ENCODE results near the gene GSTO2. TPM values are rescaled to one million over a fixed set of nuclear protein-coding genes. Genes with fewer than 3 reads are reported as not detected.

GSTO2 gene
- total RNA-seq, 2 experiments from 2014 or later: 0.77 to 1.2 TPM

DNA sequence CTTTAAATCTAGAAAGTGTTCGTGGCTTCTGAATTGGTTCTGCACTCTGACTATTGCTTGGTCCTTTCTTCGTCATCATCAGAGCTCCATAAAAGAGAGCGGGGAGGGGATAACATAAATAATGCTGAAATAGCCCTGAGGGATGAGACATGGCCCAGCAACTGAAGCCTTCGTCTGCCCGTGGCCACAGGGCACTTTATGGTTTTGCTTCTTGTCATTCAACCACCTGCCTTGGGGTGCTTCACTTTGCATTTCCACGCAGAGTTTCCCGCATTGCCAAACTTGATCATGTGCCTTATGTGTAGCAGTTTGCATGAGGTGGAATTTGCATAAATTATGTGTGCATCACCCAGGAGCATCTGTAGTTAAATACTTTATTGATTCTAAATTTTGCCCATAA is 15.9 kb downstream of the GSTO2 start:
- DNase-seq (no peak), ATAC-seq (ENCODE audit: poor library complexity) (no peak)
- H3K36me3 ChIP-seq (ENCODE audit: insufficient read depth, low read length): no peaks in the 10 kb centered on the region
- no peaks in the 10 kb centered on the region for H3K4me1 ChIP-seq (ENCODE audit: insufficient read depth, low read length)
- H3K9me3 ChIP-seq (ENCODE audit: control insufficient read depth in 1 of 2, insufficient read depth in 1 of 2, low read length in 2 of 2): no peaks in the 10 kb centered on the region
- peaks cover 0 to 3% of the 10 kb centered on the region in 2 experiments for H3K27me3 ChIP-seq (ENCODE audit: control insufficient read depth in 1 of 2, insufficient read depth in 2 of 2, low read length in 2 of 2)
- ChIA-PET CTCF (no interaction called here), POLR2A (no interaction called here)
- Mint-ChIP-seq H3K27ac (no peak overlapping the region), H3K4me1 (ENCODE audit: low read depth) (no peaks in the 10 kb centered on the region), H3K4me3 (no peak overlapping the region), H3K9me3 (no peaks in the 10 kb centered on the region), H3K36me3 (ENCODE audit: low read depth) (no peaks in the 10 kb centered on the region), H3K27me3 (peaks cover 22% of the 10 kb centered on the region)
- TF ChIP-seq, protein P1, sequence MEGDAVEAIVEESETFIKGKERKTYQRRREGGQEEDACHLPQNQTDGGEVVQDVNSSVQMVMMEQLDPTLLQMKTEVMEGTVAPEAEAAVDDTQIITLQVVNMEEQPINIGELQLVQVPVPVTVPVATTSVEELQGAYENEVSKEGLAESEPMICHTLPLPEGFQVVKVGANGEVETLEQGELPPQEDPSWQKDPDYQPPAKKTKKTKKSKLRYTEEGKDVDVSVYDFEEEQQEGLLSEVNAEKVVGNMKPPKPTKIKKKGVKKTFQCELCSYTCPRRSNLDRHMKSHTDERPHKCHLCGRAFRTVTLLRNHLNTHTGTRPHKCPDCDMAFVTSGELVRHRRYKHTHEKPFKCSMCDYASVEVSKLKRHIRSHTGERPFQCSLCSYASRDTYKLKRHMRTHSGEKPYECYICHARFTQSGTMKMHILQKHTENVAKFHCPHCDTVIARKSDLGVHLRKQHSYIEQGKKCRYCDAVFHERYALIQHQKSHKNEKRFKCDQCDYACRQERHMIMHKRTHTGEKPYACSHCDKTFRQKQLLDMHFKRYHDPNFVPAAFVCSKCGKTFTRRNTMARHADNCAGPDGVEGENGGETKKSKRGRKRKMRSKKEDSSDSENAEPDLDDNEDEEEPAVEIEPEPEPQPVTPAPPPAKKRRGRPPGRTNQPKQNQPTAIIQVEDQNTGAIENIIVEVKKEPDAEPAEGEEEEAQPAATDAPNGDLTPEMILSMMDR (IDR thresholded peaks at IDR 0.05): no peak
- H3K4me3 ChIP-seq (ENCODE audit: low read length): no peak overlapping the region
- no peak overlapping the region for H3K27ac ChIP-seq (ENCODE audit: low read depth in 1 of 2, low read length in 2 of 2)
- intact Hi-C loops (cut with DNase I, micrococcal nuclease): no loop called here

DNA sequence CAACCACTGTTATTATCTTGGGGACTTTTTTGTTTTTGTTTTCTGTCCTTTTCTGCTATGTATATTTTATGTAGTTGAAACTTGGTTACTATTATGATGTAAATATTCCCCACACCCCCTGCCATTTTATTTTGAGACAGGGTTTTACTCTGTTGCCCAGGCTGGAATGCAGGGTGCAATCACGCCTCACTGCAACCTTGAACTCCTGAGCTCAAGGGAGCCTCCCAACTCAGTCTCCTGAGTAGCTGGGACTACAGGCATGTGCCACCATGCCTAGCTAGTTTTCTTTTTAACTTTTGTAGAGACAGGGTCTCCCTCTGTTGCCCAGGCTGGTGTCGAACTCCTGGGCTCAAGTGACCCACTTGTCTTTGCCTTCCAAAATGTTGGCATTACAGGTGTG is 18.0 kb downstream of the GSTO2 start:
- H3K27me3 Mint-ChIP-seq: peaks cover 26% of the 10 kb centered on the region

DNA sequence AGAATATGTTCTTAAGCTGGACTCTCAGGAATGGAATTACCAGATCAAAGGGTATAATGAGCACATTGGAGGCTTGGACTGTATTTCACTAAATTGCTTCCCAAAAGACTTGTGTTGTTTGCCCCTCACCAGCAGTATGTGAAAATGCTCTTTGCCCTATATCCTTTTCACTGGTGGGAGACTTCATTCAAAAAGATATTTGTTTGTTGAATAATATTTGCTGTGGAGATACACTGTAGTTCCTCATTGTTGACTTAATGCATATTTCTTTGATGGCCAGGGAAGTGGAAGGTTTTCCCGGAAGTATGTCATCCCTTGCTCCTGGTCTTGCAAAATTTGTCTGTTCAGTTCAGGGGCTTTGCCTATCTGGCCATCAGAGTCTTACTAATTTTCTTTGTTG is 19.4 kb downstream of the GSTO2 start:
- H3K9me3 Mint-ChIP-seq: no peaks in the 10 kb centered on the region
- no peaks in the 10 kb centered on the region for H3K36me3 Mint-ChIP-seq (ENCODE audit: low read depth)
- DNase-seq (no peak), ATAC-seq (ENCODE audit: poor library complexity) (no peak)
- Histone ChIP-seq H3K9me3 (ENCODE audit: control insufficient read depth in 1 of 2, insufficient read depth in 1 of 2, low read length in 2 of 2) (no peaks in the 10 kb centered on the region), H3K27me3 (ENCODE audit: control insufficient read depth in 1 of 2, insufficient read depth in 2 of 2, low read length in 2 of 2) (peaks cover 0 to 4% of the 10 kb centered on the region in 2 experiments), H3K36me3 (ENCODE audit: insufficient read depth, low read length) (no peaks in the 10 kb centered on the region), H3K27ac (ENCODE audit: low read depth in 1 of 2, low read length in 2 of 2) (no peak overlapping the region), H3K4me1 (ENCODE audit: insufficient read depth, low read length) (peaks cover 8% of the 10 kb centered on the region), H3K4me3 (ENCODE audit: low read length) (no peak overlapping the region)
- ChIA-PET POLR2A (no interaction called here), CTCF (interaction anchor here (5.5 kb wide), 1 partner anchor 14 kb away, joined by 23 read pairs; no protein-coding TSS in a partner anchor)
- H3K4me3 Mint-ChIP-seq: no peak overlapping the region
- H3K27ac Mint-ChIP-seq: no peak overlapping the region
- TF ChIP-seq, protein P1 (IDR thresholded peaks at IDR 0.05): no peak
- H3K4me1 Mint-ChIP-seq (ENCODE audit: low read depth): peaks cover 7% of the 10 kb centered on the region
- intact Hi-C loops (cut with DNase I, micrococcal nuclease): no loop called here
- peaks cover 26% of the 10 kb centered on the region for H3K27me3 Mint-ChIP-seq

More for the DNA sequence above, 18.0 kb downstream of the GSTO2 start:
- no peaks in the 10 kb centered on the region for H3K9me3 Mint-ChIP-seq
- H3K4me3 Mint-ChIP-seq: no peak overlapping the region
- H3K27ac ChIP-seq (ENCODE audit: low read depth in 1 of 2, low read length in 2 of 2): no peak overlapping the region
- H3K4me1 Mint-ChIP-seq (ENCODE audit: low read depth): peaks cover 7% of the 10 kb centered on the region
- TF ChIP-seq, protein P1 (IDR thresholded peaks at IDR 0.05): no peak
- H3K4me1 ChIP-seq (ENCODE audit: insufficient read depth, low read length): peaks cover 8% of the 10 kb centered on the region
- no peaks in the 10 kb centered on the region for H3K36me3 Mint-ChIP-seq (ENCODE audit: low read depth)
- H3K9me3 ChIP-seq (ENCODE audit: control insufficient read depth in 1 of 2, insufficient read depth in 1 of 2, low read length in 2 of 2): no peaks in the 10 kb centered on the region
- peaks cover 0 to 4% of the 10 kb centered on the region in 2 experiments for H3K27me3 ChIP-seq (ENCODE audit: control insufficient read depth in 1 of 2, insufficient read depth in 2 of 2, low read length in 2 of 2)
- no peak overlapping the region for H3K27ac Mint-ChIP-seq
- ATAC-seq (ENCODE audit: poor library complexity) (no peak), DNase-seq (no peak)
- intact Hi-C loops (cut with DNase I, micrococcal nuclease): no loop called here
- ChIA-PET POLR2A (interaction anchor here (1.0 kb wide), 1 partner anchor 66 kb away, joined by 3 read pairs; the partner anchor contains the start of gene CFAP58), CTCF (no interaction called here)
- H3K4me3 ChIP-seq (ENCODE audit: low read length): no peak overlapping the region
- no peaks in the 10 kb centered on the region for H3K36me3 ChIP-seq (ENCODE audit: insufficient read depth, low read length)

All from CD4-positive, alpha-beta T cell (primary cell).